ENCODE results near the gene MTCH1.

Gene MTCH1

GRCh38 chr6:37017606-37018197, 31.7 kb upstream of the MTCH1 start:
- FAIRE-seq (no peak), DNase-seq (ENCODE audit: insufficient read length, low spot score) (no peak)

GRCh38 chr6:37016995-37017394, 31.0 kb upstream of the MTCH1 start:
- FAIRE-seq (no peak), DNase-seq (ENCODE audit: insufficient read length, low spot score) (no peak)

DNA sequence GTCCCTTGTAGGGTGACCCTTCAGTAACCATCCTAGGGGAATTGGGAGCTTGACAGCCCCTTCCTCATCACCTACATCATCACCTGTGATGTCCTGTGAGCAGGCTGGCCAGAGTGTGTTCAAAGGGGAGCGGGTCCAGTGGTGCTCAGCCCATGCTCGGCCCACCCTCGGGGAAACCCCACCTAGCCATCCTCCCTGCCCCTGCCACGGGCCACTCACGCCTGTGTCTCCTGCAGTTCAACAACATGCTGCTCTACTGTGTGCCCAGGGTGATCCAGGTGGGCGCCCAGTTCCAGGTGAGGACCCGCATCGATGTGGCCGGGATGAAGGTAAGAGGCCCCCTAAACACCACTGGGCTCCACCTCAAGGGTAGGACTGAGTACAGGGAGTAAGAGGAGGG, 29.5 kb upstream of the MTCH1 start:
- DNase-seq (ENCODE audit: insufficient read length, low spot score), result no peak
- FAIRE-seq, result no peak

GRCh38 chr6:37014667-37015066, 28.7 kb upstream of the MTCH1 start:
- DNase-seq (ENCODE audit: insufficient read length, low spot score), result no peak
- FAIRE-seq, result no peak

- DNase-seq (ENCODE audit: insufficient read length, low spot score) (no peak), FAIRE-seq (no peak)
Observed at GRCh38 chr6:37013516-37014491, 27.8 kb upstream of the MTCH1 start.

- DNase-seq (ENCODE audit: insufficient read length, low spot score) (no peak), FAIRE-seq (no peak)
Observed at GRCh38 chr6:37011656-37012378, 25.8 kb upstream of the MTCH1 start.

DNA sequence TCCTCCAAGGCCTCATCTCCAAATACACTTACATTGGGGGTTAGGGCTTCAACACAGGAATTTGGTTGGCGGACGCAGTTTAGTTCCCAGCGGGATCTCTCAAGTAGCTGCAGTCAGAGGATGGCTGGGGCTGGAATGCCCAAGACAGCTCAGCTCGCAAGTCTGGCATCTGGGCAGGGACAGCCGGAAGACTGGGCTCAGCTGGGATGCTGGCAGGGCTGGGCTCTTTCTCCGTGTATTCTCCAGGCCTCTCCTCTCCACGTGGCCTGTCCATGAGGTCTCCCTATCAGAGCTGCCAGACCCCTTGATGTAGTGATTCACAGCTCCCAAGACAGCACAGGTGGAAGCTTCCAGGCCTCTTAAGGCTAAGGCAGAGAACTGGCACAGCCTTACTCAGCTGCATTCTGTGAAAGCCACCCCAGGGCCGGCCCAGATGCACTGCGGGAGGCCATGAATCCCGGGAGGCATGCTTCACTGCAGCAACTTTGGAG, 24.5 kb upstream of the MTCH1 start:
- FAIRE-seq, result no peak
- DNase-seq (ENCODE audit: insufficient read length, low spot score), result no peak

DNA sequence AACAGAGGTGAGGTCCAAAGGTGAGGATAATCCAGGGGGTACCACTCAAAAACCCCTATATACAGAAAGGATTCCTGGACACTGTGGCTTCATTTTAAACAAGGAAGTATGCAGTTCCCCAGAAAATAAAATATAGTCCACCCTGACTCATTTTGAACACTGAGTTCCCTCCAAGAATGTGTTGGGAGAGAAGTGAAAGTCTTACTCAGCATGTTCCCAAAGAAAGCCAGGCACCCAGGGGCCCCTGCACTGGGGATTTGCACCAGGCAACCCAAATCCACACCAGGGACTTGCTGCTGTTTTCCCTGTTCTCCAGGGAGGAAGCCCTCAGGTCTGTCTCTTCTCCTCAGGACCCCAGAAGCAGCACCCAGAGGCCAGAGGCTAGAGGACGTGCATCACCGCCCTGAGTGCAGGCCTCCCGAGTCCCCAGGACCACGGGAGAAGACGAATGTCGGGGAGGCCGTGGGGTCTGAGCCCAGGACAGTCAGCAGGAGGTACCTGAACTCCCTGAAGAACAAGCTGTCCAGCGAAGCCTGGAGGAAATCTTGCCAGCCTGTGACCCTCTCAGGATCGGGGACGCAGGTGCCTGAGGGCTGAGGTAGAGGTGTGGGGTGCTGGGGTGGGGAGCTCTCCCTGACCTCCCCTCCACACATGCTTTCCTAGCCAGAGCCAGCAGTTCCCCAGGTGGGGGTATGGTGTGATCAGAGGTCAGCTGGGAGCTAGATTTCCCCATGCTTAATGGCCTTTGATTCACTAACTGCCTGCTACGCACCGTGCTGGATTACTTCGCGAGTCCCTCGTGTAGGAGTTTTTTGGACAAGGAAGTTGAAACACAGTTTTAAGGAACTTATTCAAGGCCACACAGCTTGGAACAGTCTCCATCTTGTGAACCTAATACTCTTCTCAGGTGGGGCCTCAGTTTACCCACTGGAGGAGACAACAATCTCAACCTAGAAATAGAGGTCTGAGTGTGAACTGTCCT, 22.8 kb upstream of the MTCH1 start:
- DNase-seq (ENCODE audit: insufficient read length, low spot score) (no peak), FAIRE-seq (no peak)

GRCh38 chr6:37007340-37008043, 21.5 kb upstream of the MTCH1 start:
- FAIRE-seq (peak; percentile 46), DNase-seq (ENCODE audit: insufficient read length, low spot score) (no peak)

GRCh38 chr6:37006793-37007339, 20.9 kb upstream of the MTCH1 start:
- no peak for FAIRE-seq
- DNase-seq (ENCODE audit: insufficient read length, low spot score), result peak; percentile 33

- FAIRE-seq, result no peak
- DNase-seq (ENCODE audit: insufficient read length, low spot score), result no peak
Observed at GRCh38 chr6:37005827-37006567, 20.0 kb upstream of the MTCH1 start.

- DNase-seq (ENCODE audit: insufficient read length, low spot score), result no peak
- FAIRE-seq, result no peak
Observed at GRCh38 chr6:37005061-37005810, 19.2 kb upstream of the MTCH1 start, which contains the start of gene FGD2. Gene FGD2 (plus strand): TSS chr6:37005655. CDS start chr6:37005818, 163 bp downstream.

GRCh38 chr6:37004044-37004980, 18.3 kb upstream of the MTCH1 start:
- FAIRE-seq (no peak), DNase-seq (ENCODE audit: insufficient read length, low spot score) (no peak)

- FAIRE-seq, result no peak
Observed at GRCh38 chr6:36999751-37000125, 13.7 kb upstream of the MTCH1 start.

DNA sequence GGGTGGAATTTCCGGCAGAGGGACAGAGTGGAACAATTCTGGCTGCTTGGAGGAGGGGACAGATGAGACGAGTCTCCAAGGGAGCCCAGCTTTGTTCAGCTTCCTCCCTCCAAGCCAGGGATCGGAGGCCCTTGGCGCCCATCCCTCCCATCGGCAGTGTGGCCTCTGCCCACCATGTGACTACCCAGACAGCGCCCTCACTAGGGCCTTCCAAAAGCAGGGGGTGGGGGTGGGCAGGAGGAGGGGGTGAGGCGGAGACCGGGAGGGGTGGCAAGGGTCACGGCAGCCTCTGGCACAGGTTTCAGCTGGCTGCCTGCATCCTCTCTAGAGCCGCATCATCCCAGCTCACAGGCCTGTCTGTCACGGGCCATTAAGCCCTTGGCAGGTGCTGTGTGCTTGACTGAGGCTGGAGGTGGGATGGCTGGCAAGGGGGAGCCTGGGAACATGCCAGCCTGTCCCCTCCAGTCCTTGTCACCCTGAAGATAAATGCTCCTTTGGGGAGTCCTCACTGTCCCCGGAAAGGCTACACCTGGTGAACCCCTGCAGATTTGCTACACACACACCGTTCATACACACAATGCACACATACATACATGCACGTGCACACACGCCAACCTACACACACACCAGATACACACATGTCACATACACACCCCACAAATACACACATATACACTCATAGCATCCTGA, 13.2 kb upstream of the MTCH1 start:
- peak; percentile 36 for FAIRE-seq
- no peak for DNase-seq (ENCODE audit: insufficient read length, low spot score)

More at GRCh38 chr6:36999751-37000125, 13.7 kb upstream of the MTCH1 start:
- DNase-seq (ENCODE audit: insufficient read length, low spot score), result no peak

GRCh38 chr6:36998723-36999038, 12.7 kb upstream of the MTCH1 start:
- no peak for FAIRE-seq
- DNase-seq (ENCODE audit: insufficient read length, low spot score), result no peak

Measured in HTR-8/SVneo (cell line).